ENCODE data around the gene ZNF417.
"Not testable (repeated sequence)": the region's sequence is repeated elsewhere in the genome, so short reads cannot be mapped to it uniquely, and the experiment has no call there.

DNA sequence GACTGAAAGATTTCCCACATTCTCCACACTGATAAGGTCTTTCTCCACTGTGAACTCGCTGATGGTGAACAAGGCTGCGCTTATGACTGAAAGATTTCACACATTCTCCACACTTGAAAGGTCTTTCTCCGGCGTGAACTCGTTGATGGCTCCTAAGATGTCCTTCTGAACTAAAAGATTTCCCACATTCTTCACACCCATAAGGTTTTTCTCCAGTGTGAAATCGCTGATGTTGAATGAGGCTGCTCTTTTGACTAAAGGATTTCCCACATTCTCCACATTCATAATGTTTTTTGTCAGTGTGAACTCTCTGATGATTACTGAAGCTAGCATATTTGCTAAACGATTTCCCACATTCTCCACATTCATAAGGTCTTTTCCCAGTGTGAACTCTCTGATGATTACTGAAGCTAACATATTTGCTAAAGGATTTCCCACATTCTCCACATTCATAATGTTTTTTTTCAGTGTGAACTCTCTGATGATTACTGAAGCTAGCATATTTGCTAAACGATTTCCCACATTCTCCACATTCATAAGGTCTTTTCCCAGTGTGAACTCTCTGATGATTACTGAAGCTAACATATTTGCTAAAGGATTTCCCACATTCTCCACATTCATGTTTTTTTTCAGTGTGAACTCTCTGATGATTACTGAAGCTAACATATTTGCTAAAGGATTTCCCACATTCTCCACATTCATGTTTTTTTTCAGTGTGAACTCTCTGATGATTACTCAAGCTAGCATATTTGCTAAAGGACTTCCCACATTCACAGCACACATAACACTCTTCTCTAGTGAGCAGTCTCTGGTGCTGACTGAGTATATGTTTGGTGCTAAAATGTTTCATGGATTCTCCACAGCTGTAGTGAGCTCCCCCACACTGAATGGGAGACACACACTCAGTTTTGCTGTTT, 42.3 kb downstream of the ZNF417 start:
- TF ChIP-seq, protein P1, sequence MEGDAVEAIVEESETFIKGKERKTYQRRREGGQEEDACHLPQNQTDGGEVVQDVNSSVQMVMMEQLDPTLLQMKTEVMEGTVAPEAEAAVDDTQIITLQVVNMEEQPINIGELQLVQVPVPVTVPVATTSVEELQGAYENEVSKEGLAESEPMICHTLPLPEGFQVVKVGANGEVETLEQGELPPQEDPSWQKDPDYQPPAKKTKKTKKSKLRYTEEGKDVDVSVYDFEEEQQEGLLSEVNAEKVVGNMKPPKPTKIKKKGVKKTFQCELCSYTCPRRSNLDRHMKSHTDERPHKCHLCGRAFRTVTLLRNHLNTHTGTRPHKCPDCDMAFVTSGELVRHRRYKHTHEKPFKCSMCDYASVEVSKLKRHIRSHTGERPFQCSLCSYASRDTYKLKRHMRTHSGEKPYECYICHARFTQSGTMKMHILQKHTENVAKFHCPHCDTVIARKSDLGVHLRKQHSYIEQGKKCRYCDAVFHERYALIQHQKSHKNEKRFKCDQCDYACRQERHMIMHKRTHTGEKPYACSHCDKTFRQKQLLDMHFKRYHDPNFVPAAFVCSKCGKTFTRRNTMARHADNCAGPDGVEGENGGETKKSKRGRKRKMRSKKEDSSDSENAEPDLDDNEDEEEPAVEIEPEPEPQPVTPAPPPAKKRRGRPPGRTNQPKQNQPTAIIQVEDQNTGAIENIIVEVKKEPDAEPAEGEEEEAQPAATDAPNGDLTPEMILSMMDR (tag by site-specific recombination; IDR thresholded peaks at IDR 0.05): not testable (repeated sequence)
- TF ChIP-seq, protein P2, sequence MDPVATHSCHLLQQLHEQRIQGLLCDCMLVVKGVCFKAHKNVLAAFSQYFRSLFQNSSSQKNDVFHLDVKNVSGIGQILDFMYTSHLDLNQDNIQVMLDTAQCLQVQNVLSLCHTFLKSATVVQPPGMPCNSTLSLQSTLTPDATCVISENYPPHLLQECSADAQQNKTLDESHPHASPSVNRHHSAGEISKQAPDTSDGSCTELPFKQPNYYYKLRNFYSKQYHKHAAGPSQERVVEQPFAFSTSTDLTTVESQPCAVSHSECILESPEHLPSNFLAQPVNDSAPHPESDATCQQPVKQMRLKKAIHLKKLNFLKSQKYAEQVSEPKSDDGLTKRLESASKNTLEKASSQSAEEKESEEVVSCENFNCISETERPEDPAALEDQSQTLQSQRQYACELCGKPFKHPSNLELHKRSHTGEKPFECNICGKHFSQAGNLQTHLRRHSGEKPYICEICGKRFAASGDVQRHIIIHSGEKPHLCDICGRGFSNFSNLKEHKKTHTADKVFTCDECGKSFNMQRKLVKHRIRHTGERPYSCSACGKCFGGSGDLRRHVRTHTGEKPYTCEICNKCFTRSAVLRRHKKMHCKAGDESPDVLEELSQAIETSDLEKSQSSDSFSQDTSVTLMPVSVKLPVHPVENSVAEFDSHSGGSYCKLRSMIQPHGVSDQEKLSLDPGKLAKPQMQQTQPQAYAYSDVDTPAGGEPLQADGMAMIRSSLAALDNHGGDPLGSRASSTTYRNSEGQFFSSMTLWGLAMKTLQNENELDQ (tag by site-specific recombination; IDR thresholded peaks at IDR 0.05; ENCODE audit: low read depth): not testable (repeated sequence)
- not testable (repeated sequence) for TF ChIP-seq ZSCAN23 (tag by site-specific recombination; IDR thresholded peaks at IDR 0.05); KLF9 (tag by site-specific recombination; IDR thresholded peaks at IDR 0.05; ENCODE audit: low read depth); BCL11A (tag by site-specific recombination; IDR thresholded peaks at IDR 0.05; ENCODE audit: low read depth); KLF1 (tag by site-specific recombination; IDR thresholded peaks at IDR 0.05)
